SU-DHL-6 (cell line): Measurements from ENCODE around the gene EZR.
A peak's percentile ranks its signal among the peaks of the same experiment; 100 is the strongest.

ENCODE experiments used
- H2AFZ ChIP-seq: fragments of 200-600 bp; sonication (generic); 2 replicates; pipeline ENCODE4 v1.6.1; 2014; ENCODE audit warnings: low read depth, mild to moderate bottlenecking, moderate library complexity, mixed read lengths, antibody characterized with exemption, low read length; ENCODE audit not compliant: severe bottlenecking
- H3F3A ChIP-seq: fragments of 200-600 bp; shearing (Covaris generic); 2 replicates; pipeline ENCODE4 v1.6.0; 2016; ENCODE audit warnings: antibody characterized with exemption, mild to moderate bottlenecking; ENCODE audit not compliant: insufficient read depth
- H3K27ac ChIP-seq: fragments of 200-600 bp; sonication (generic); 2 replicates; pipeline ENCODE4 v1.5.1; 2016; ENCODE audit warnings: low read depth, mild to moderate bottlenecking, low read length, moderate library complexity, mixed read lengths
- H3K27me3 ChIP-seq: fragments of 200-600 bp; sonication (generic), shearing (Covaris generic); 2 replicates; pipeline ENCODE4 v1.6.0; 2014; ENCODE audit warnings: mild to moderate bottlenecking, low read length
- H3K36me3 ChIP-seq: fragments of 200-600 bp; sonication (generic); 2 replicates; pipeline ENCODE4 v1.6.1; 2014; ENCODE audit warnings: mild to moderate bottlenecking, low read length, mixed read lengths
- H3K4me2 ChIP-seq: fragments of 300-600, 200-600 bp; shearing (Covaris generic), sonication (generic); 2 replicates; pipeline ENCODE4 v1.6.0; 2014; ENCODE audit warnings: low read length, low read depth, mild to moderate bottlenecking; ENCODE audit not compliant: poor library complexity, severe bottlenecking
- H3K4me3 ChIP-seq: fragments of 200-600 bp; sonication (generic); 2 replicates; pipeline ENCODE4 v1.5.1; 2014; ENCODE audit warnings: antibody characterized with exemption, low read length, mild to moderate bottlenecking, mixed read lengths; ENCODE audit not compliant: insufficient read depth, poor library complexity, severe bottlenecking
- H3K79me2 ChIP-seq: fragments of 200-600 bp; sonication (generic); 2 replicates; pipeline ENCODE4 v1.6.1; 2014; ENCODE audit warnings: mild to moderate bottlenecking, low read length, moderate library complexity; ENCODE audit not compliant: insufficient read depth
- H3K9ac ChIP-seq: fragments of 200-600 bp; sonication (generic); 2 replicates; pipeline ENCODE4 v1.7.0; 2014; ENCODE audit warnings: mild to moderate bottlenecking, low read length
- H3K9me2 ChIP-seq: fragments of 200-600 bp; sonication (generic); replicated peaks from 2 replicates; pipeline ENCODE4 v1.6.1; 2014; ENCODE audit warnings: low read length; ENCODE audit not compliant: insufficient read depth
- H3K9me3 ChIP-seq: fragments of 200-600 bp; sonication (generic); 2 replicates; pipeline ENCODE4 v1.6.1; 2014; ENCODE audit warnings: low read length, mixed read lengths; ENCODE audit not compliant: insufficient read depth
- H4K20me1 ChIP-seq: fragments of 200-600 bp; sonication (generic); 2 replicates; pipeline ENCODE4 v1.6.1; 2014; ENCODE audit warnings: low read depth, mild to moderate bottlenecking, antibody characterized with exemption, low read length, moderate library complexity, mixed read lengths
- CTCF ChIP-seq: fragments of 200-600 bp; sonication (generic); IDR thresholded peaks from one replicate; pipeline ENCODE4 v1.5.1; 2017; ENCODE audit warnings: antibody characterized with exemption, mild to moderate bottlenecking, low read length, moderate library complexity; ENCODE audit not compliant: insufficient read depth, poor library complexity, severe bottlenecking
- EZH2phosphoT487 ChIP-seq: fragments of 200-600 bp; sonication (generic), shearing (Covaris generic); conservative IDR thresholded peaks from 2 replicates; pipeline ENCODE4 v1.6.1; 2018; ENCODE audit warnings: mild to moderate bottlenecking, antibody characterized with exemption, low read length, moderate library complexity, mixed read lengths

EZR gene

GRCh38 chr6:158808941-158809678 is 10.1 kb downstream of the EZR start:
- Histone ChIP-seq H3K4me2 (peak overlapping the region; percentile 76), H4K20me1 (peaks cover 7% of the 10 kb centered on the region; the same call in 1 of the 2 replicates), H3K4me3 (peak overlapping the region; percentile 76), H3K27me3 (no peaks in the 10 kb centered on the region), H3K36me3 (peaks cover 13% of the 10 kb centered on the region; the same call in 1 of the 2 replicates), H2AFZ (no peak overlapping the region), H3K9me2 (no peaks in the 10 kb centered on the region), H3K27ac (peak overlapping the region; percentile 96), H3F3A (peaks cover 90% of the 10 kb centered on the region), H3K9me3 (no peaks in the 10 kb centered on the region), H3K9ac (peak overlapping the region; percentile 87), H3K79me2 (peaks cover 90% of the 10 kb centered on the region)
- no peak for TF ChIP-seq EZH2phosphoT487
- no peak for TF ChIP-seq CTCF

- H3K9me2 ChIP-seq = no peaks in the 10 kb centered on the region
- no peaks in the 10 kb centered on the region for H3K9me3 ChIP-seq
- H3F3A ChIP-seq = peaks cover 90% of the 10 kb centered on the region
- H3K27ac ChIP-seq = peak overlapping the region; percentile 96
- H3K4me3 ChIP-seq = peak overlapping the region; percentile 41
- peaks cover 13% of the 10 kb centered on the region; the same call in 1 of the 2 replicates for H3K36me3 ChIP-seq
- H3K79me2 ChIP-seq = peaks cover 89% of the 10 kb centered on the region
- no peak overlapping the region for H2AFZ ChIP-seq
- peak overlapping the region; percentile 45 for H3K9ac ChIP-seq
- no peaks in the 10 kb centered on the region for H3K27me3 ChIP-seq
- no peak for TF ChIP-seq CTCF
- TF ChIP-seq EZH2phosphoT487 = no peak
- peak overlapping the region; percentile 76 for H3K4me2 ChIP-seq
- H4K20me1 ChIP-seq = peaks cover 4% of the 10 kb centered on the region; the same call in 1 of the 2 replicates
These were observed 10.7 kb downstream of the EZR start for GRCh38 chr6:158808442-158808833.

GRCh38 chr6:158807515-158808441 is 11.4 kb downstream of the EZR start:
- H4K20me1 ChIP-seq = peaks cover 4% of the 10 kb centered on the region; the same call in 1 of the 2 replicates
- H3K4me3 ChIP-seq = peak overlapping the region; percentile 41
- H3K27ac ChIP-seq = peak overlapping the region; percentile 96
- peak overlapping the region; percentile 76 for H3K4me2 ChIP-seq
- H3K9me2 ChIP-seq = no peaks in the 10 kb centered on the region
- H3K9ac ChIP-seq = peak overlapping the region; percentile 45
- H2AFZ ChIP-seq = no peak overlapping the region
- no peaks in the 10 kb centered on the region for H3K9me3 ChIP-seq
- H3K27me3 ChIP-seq = no peaks in the 10 kb centered on the region
- TF ChIP-seq CTCF (no peak), EZH2phosphoT487 (no peak)
- peaks cover 88% of the 10 kb centered on the region for H3F3A ChIP-seq
- peaks cover 88% of the 10 kb centered on the region for H3K79me2 ChIP-seq
- H3K36me3 ChIP-seq = peaks cover 13% of the 10 kb centered on the region; the same call in 1 of the 2 replicates
